Stomach (tissue), 4 donors: ENCODE measurements around the gene VDAC1.

Source experiments
- CTCF ChIP-seq, 7 experiments: fragments of 450-650 bp in 4 of 7; fragments of 200-600 bp in 3 of 7; sonication (generic) in 3 of 7; IDR thresholded peaks; one replicate each; pipeline ENCODE4 v1.5.1; 2016 to 2019; ENCODE audit warnings: antibody characterized with exemption in 7 of 7, control low read depth in 2 of 7, mild to moderate bottlenecking in 1 of 7
- EP300 ChIP-seq: sonication (generic); formaldehyde crosslinking; IDR thresholded peaks from one replicate; pipeline ENCODE4 v1.6.1; 2017; ENCODE audit warnings: antibody characterized with exemption
- POLR2A ChIP-seq, 4 donors: fragments of 450-650 bp; IDR thresholded peaks; one replicate each; pipeline ENCODE4 v1.6.1; 2016; ENCODE audit warnings: antibody characterized with exemption in 4 of 4, control low read depth in 2 of 4, mild to moderate bottlenecking in 1 of 4, moderate library complexity in 1 of 4
- POLR2AphosphoS5 ChIP-seq, 3 donors: sonication (generic); formaldehyde crosslinking; IDR thresholded peaks; one replicate each; pipeline ENCODE4 v1.6.1; 2016; ENCODE audit warnings: antibody characterized with exemption in 3 of 3

GRCh38 chr5:133932441-133933168 is 72.2 kb downstream of the VDAC1 start:
- TF ChIP-seq CTCF (IDR thresholded peaks at IDR 0.05) (no peak), POLR2A (IDR thresholded peaks at IDR 0.05) (no peak), POLR2AphosphoS5 (IDR thresholded peaks at IDR 0.05) (no peak), EP300 (no peak)
